NK-92 (cell line): Measurements from ENCODE around the gene ARPIN.
"Not testable (repeated sequence)": the region's sequence is repeated elsewhere in the genome, so short reads cannot be mapped to it uniquely, and the experiment has no call there.

Experiments used
- DNase-seq: peaks from one replicate; lab custom pipeline; 2025; ENCODE audit not compliant: unreplicated experiment; lab: John Stamatoyannopoulos, UW

The ARPIN gene

GRCh38 chr15:89878323-89878722 is 34.4 kb downstream of the ARPIN start:
- DNase-seq = no peak

DNA sequence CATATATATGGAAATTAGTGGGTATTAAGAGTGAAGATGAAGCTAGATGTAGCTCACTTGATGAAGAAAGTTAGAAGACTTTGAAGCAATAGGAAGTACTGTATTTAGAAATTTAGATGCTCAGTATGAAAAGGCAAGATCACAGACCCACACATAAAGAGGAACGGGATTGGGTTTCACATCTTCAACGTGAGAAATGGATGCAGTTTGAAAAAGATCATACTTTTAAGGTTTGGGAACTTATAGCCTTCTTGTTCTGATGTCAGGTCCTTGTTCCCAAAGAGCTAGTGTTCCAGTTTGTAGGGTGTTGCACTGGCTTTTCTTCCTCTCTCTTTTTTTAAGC is 35.7 kb downstream of the ARPIN start:
- DNase-seq = no peak

- no peak for DNase-seq
Measured at GRCh38 chr15:89876396-89877082, 36.2 kb downstream of the ARPIN start.

GRCh38 chr15:89875741-89876140 is 37.0 kb downstream of the ARPIN start:
- no peak for DNase-seq

DNA sequence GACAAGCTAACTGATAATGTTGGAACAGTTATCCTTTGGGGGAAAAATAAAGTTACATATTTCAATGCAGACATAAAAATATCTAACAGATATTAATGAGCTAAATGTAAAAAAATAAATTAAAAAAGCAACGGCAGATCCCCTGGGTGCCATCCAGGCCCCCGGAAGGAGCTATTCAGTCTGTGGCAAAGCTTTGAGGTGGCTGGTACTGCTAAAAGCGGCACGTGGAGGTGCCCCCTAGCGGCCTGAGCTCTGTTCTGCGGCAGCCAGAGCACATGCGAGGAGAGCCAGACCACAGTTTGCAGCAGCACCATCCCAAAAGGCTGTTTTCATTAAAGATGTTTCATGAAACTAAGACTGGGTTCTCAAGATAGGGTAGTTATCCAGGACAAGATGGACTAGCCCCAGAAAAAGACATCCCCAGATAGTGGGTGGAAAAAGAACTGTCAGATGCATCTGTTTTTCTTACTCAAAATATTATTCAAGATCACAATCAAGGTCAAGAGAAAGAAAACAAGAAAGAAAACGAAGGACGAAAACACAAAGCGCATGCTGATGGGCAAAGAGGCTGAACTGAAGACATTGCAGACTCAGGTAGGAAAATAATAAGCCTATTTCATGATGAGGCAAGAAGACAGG is 37.7 kb downstream of the ARPIN start:
- DNase-seq = no peak

- no peak for DNase-seq
Measured at GRCh38 chr15:89870688-89871288, 42.0 kb downstream of the ARPIN start.

GRCh38 chr15:89870006-89870405 is 42.7 kb downstream of the ARPIN start:
- no peak for DNase-seq

- DNase-seq = not testable (repeated sequence)
Measured at GRCh38 chr15:89869490-89869889, 43.3 kb downstream of the ARPIN start.

DNA sequence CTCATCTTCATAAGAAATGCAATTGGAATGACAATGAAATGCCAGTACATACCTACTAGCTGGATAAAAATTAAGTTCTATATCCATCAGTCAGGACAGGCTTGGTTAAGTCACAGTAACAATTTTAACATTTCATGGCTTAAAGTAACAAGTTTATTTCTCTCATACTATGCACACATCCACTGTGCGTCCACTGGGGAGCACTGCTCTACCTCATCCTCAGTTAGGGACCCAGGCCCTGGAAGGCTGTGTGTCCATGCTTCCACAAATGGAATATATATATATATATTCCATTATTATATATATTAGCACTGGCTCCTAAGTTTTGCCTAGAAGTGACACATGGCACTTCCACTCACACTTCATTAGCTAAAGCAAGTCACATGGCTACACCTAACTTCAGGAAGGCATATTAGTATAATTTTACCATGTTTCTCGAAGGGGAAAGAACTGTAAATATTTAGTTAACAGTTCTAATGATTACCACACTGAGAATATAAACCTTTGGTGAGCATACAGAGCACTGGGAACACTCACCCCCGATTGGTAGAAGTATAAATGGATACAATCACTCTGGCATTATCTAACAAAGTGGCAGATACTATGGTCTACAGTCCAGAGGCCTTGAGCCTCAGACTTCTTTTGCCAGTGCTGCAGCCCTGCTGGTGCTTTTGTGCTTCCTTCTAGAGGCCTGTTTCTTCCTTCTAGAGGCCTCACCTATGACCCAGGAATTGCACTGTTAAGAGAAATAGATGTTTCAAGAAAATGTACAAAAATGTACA is 47.6 kb downstream of the ARPIN start:
- no peak for DNase-seq

GRCh38 chr15:89863918-89864317 is 48.8 kb downstream of the ARPIN start:
- no peak for DNase-seq

DNA sequence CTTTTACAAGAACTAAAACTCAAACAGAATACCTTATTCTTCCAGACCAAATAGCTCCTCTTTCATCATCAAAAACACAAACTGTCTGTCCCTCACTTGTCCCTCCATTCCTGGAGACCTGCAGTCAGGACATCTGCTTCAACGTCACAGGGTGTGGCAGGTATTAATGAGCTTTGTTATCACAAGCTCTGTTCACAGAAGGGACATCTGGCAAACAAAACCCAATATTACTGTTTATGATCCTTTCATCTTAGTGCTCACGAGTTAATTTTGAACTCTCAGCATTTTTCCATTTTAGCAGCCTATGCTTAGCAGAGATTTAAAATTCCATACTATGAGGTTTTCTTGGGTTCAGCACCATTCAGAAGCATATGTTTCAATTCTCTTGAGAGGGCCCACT is 51.9 kb downstream of the ARPIN start:
- DNase-seq = no peak

GRCh38 chr15:89860431-89860830 is 52.3 kb downstream of the ARPIN start:
- no peak for DNase-seq

DNA sequence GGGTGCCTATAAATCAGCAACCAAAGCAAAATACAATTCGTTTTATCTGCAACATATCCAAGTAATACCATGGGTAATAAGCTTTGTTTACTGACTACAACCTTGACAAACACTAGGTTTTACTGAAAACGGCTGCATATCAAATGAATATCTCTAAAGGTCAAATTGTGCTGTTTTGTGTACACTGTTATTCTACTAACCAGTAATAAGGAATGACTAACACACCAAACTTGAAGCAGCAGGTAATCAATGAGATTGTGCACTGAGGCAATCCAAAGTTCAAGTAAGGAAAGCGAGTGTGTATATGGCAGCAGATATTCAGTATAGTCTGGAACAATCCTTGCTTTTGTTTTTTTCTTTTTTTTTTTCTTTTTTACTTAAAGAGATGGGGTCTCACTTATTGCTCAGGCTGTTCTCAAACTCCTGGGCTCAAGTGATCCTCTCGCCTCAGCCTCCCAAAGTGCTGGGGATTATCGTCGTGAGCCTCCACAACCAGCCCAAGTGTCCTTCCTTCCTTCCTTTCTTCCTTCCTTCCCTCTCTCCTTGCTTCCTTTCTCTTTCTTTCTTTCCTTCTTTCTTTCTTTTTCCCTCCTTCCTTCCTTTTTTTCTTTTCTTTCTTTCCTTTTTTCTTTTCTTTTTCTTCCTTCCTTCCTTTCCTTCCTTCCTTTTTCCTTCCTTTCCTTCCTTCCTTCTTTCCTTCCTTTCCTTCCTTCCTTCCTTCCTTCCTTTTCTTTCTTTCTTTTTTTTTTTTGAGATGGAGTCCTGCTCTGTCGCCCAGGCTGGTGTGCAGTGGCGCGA is 53.9 kb downstream of the ARPIN start:
- DNase-seq = no peak

DNA sequence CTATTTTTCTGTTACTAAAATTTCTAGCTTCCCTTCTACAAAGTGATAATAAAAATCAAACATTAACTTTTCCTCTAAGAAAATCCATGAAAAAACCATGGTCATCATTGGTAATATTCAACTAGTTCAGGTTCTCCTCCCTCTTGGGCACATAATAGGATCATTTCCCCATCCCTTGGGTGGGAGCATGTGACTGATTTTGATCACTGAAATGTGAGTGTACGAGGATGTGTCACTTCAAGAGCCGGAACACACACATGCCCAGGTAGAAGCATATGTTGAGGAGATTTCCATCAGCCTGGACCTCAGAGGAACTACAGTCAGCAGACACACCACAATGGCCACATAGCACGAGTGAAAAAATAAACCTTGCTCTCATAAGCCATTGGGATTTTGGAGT is 55.1 kb downstream of the ARPIN start:
- DNase-seq = no peak

DNA sequence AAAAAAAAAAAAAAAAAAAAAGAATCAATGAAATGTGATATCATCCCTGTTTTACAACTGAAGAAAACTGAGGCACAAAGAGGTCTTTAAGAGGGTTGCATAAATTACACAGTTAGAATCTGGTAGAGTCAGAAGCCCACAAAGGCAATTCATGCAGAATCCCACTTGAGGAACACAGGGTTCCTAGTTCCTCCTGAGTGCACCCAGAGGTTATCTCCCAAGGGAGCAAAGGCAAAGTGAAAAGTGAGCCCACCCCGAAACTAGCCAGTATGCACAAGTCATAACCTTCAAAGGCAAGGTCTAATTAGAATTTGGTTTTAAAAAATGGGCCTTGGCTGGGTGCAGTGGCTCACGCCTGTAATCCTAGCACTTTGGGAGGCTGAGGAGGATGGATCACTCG is 56.8 kb downstream of the ARPIN start:
- DNase-seq = no peak

DNA sequence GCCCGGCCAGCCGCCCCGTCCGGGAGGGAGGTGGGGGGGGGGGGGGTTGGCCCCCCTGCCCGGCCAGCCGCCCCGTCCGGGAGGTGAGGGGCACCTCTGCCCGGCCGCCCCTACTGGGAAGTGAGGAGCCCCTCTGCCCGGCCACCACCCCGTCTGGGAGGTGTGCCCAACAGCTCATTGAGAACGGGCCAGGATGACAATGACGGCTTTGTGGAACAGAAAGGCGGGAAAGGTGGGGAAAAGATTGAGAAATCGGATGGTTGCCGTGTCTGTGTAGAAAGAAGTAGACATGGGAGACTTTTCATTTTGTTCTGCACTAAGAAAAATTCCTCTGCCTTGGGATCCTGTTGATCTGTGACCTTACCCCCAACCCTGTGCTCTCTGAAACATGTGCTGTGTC is 57.9 kb downstream of the ARPIN start:
- DNase-seq = not testable (repeated sequence)

- DNase-seq = no peak
Measured at GRCh38 chr15:89852342-89852995, 60.3 kb downstream of the ARPIN start.

DNA sequence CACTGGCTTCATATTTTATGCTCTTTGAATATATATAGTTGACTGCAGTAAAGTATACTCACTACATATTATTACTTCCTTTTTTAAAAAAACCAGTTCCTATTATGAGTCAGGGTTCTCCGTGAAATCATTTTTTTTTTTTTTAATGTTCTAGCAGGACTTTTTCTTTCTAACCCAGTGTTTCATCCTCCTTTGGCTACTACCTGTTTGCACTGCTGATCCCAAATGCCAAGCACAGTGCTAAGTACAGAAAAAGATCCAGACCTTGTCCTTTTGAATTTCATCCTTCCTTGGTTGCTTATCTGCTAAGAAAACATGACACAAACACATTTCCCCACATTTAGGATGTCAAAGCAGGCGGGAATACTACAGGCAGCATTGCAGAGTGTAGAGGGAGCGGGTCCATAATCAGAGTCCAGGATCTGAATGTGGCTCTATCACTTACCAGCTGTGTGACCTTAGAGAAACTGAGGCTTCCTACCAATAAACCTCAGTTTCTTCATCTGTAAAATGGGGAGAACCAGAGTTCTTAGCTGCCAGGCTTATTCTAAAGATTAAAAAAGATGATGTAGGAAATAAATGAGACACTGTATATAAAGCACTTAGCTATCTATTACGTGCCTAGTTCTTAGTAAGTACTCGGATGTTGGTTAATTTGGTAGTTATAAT is 60.9 kb downstream of the ARPIN start:
- no peak for DNase-seq

GRCh38 chr15:89848970-89849292 is 63.8 kb downstream of the ARPIN start:
- no peak for DNase-seq

- DNase-seq = no peak
Measured at GRCh38 chr15:89847101-89847500, 65.7 kb downstream of the ARPIN start.
